Spleen (tissue), 11 donors: ENCODE results near the gene GAREM1. TPM values are rescaled to one million over a fixed set of nuclear protein-coding genes. Genes with fewer than 3 reads are reported as not detected.

ENCODE experiments used
- DNase-seq: peaks from one replicate; pipeline ENCODE4 v3.0.0-alpha.2; 2020
- H3K27ac ChIP-seq, 8 donors: fragments of 200-600 bp; sonication (generic) in 7 of 8; 1 replicate in 4 of 8; 2 replicates in 4 of 8; pipeline versions ENCODE4 v1.5.0 to v1.8.0; 2016 to 2021; ENCODE audit warnings: inconsistent platforms in 4 of 8, mild to moderate bottlenecking in 4 of 8, moderate library complexity in 1 of 8
- H3K27me3 ChIP-seq, 7 donors: fragments of 200-600 bp; sonication (generic) in 6 of 7; replicated peaks in 1 of 7; 1 replicate in 4 of 7; 2 replicates in 3 of 7; pipeline versions ENCODE4 v1.5.0 to v1.8.0; 2016 to 2021; ENCODE audit warnings: inconsistent platforms in 3 of 7, mild to moderate bottlenecking in 1 of 7
- H3K36me3 ChIP-seq, 6 donors: fragments of 200-600 bp; sonication (generic) in 5 of 6; 1 replicate in 4 of 6; 2 replicates in 2 of 6; pipeline versions ENCODE4 v1.5.0 to v1.8.0; 2016 to 2021; ENCODE audit warnings: inconsistent platforms in 2 of 6
- H3K4me1 ChIP-seq, 6 donors: fragments of 200-600 bp; sonication (generic) in 5 of 6; 1 replicate in 3 of 6; 2 replicates in 3 of 6; pipeline versions ENCODE4 v1.5.0 to v1.8.0; 2016 to 2021; ENCODE audit warnings: inconsistent platforms in 3 of 6
- H3K4me3 ChIP-seq, 8 donors: fragments of 200-600 bp; sonication (generic) in 7 of 8; 1 replicate in 4 of 8; 2 replicates in 4 of 8; pipeline versions ENCODE4 v1.5.0 to v1.8.0; 2016 to 2021; ENCODE audit warnings: inconsistent platforms in 4 of 8, mild to moderate bottlenecking in 4 of 8, moderate library complexity in 2 of 8
- H3K9me3 ChIP-seq, 8 donors: fragments of 200-600 bp; sonication (generic) in 7 of 8; 1 replicate in 4 of 8; 2 replicates in 4 of 8; pipeline versions ENCODE4 v1.5.0 to v1.8.0; 2016 to 2021; ENCODE audit warnings: inconsistent platforms in 4 of 8
- POLR2A ChIP-seq, 3 donors: fragments of 450-650 bp; IDR thresholded peaks; one replicate each; pipeline ENCODE4 v1.5.1; 2017; ENCODE audit warnings: antibody characterized with exemption in 3 of 3, mild to moderate bottlenecking in 1 of 3
- POLR2AphosphoS5 ChIP-seq, 3 donors: sonication (generic); formaldehyde crosslinking; IDR thresholded peaks; one replicate each; pipeline ENCODE4 v1.5.1; 2017; ENCODE audit warnings: antibody characterized with exemption in 3 of 3
- WGBS, 5 donors: extraction: QIAGEN DNeasy Blood & Tissue Kit in 3 of 5; methylation state at CpG; one replicate each; pipeline versions ENCODE4 v1.1.5 to v1.1.7; 2013 to 2018; 5-methylcytosine and 5-hydroxymethylcytosine counted together
- intact Hi-C: fragments of 100-400 bp; cut with DNase I; formaldehyde crosslinking; loops from one replicate; pipeline ENCODE4 v1.15.0; 2023; ENCODE audit warnings: low total_unique reads
- polyA plus RNA-seq, 3 donors: library from polyadenylated mRNA; stranded (reverse); fragments of 200-250 nt; gene quantifications; one replicate each; pipeline ENCODE4 v1.2.1, GENCODE V29; 2013
- total RNA-seq, 7 donors: library from RNA; depleted of rRNA in 3 of 7; stranded (reverse); fragments of >200 nt in 3 of 7; fragmentation: NEBNext Ultra II Directional in 4 of 7; extraction: Animal tissue kit (Norgen Biotek cat#: 25700) in 4 of 7; gene quantifications; one replicate each; pipeline versions ENCODE4 v1.1.0 to v1.2.1, GENCODE V29; 2016 to 2021
- TF ChIP-seq, protein P1 (sequence below), 11 experiments: fragments of 200-600 bp in 7 of 11; fragments of 450-650 bp in 4 of 11; sonication (generic) in 4 of 11; IDR thresholded peaks in 8 of 11; conservative IDR thresholded peaks in 3 of 11; 1 replicate in 7 of 11; 2 replicates in 4 of 11; pipeline versions ENCODE4 v1.4.0 to v1.8.0; 2016 to 2021; ENCODE audit warnings: antibody characterized with exemption in 11 of 11, inconsistent platforms in 4 of 11, mild to moderate bottlenecking in 1 of 11
- donor health status: healthy with polysubstance abuse.
- donor health status: DM: no; HTN: no; CAD: no; lungs with moderate emphysema.
- donor health status: DM: no; HTN: no; CAD: no.
- donor health status: Bipolar disorder and iron deficiency.
- donor health status: healthy.
- donor health status: DM: no; HTN: no; CAD: no.
- donor health status: DM: yes; HTN: yes; CAD: no.

GAREM1 gene
- total and polyA plus RNA-seq, 10 donors = 0.20 to 8.2 (median 3.5) TPM

DNA sequence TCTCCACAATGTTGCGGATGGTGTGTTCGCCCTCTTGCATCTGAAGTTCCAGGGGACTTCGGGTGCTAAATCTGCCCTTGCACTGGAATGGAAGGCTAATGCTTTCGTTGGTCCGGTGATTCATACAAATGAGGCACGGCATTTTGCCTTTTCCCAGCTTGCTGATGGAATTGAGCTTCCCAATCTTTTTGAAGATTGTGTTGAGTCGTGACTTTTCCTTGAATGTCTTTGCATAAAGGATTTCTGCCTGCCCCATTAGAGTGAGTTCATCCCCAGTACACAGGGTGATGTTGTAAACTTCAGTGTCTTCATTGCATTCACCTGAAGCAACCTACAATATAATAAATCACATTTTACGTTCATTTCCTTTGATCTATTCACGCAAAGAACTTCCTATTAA, 182.8 kb downstream of the GAREM1 start:
- H3K9me3 ChIP-seq = peaks cover 0 to 4% (median 0%) of the 10 kb centered on the region in 8 donors
- H3K27me3 ChIP-seq = peaks cover 0 to 32% (median 0%) of the 10 kb centered on the region in 7 donors
- peaks cover 0 to 11% (median 0%) of the 10 kb centered on the region in 6 donors for H3K36me3 ChIP-seq
- intact Hi-C loops = no loop called here
- TF ChIP-seq POLR2AphosphoS5 (IDR thresholded peaks at IDR 0.05) = no peak
- TF ChIP-seq, protein P1, sequence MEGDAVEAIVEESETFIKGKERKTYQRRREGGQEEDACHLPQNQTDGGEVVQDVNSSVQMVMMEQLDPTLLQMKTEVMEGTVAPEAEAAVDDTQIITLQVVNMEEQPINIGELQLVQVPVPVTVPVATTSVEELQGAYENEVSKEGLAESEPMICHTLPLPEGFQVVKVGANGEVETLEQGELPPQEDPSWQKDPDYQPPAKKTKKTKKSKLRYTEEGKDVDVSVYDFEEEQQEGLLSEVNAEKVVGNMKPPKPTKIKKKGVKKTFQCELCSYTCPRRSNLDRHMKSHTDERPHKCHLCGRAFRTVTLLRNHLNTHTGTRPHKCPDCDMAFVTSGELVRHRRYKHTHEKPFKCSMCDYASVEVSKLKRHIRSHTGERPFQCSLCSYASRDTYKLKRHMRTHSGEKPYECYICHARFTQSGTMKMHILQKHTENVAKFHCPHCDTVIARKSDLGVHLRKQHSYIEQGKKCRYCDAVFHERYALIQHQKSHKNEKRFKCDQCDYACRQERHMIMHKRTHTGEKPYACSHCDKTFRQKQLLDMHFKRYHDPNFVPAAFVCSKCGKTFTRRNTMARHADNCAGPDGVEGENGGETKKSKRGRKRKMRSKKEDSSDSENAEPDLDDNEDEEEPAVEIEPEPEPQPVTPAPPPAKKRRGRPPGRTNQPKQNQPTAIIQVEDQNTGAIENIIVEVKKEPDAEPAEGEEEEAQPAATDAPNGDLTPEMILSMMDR (IDR thresholded peaks at IDR 0.05 in 8 of 11, conservative IDR thresholded peaks at IDR 0.05 in 3 of 11) = no peak
- TF ChIP-seq POLR2A (IDR thresholded peaks at IDR 0.05) = no peak
- no peak for DNase-seq
- no peak overlapping the region for H3K27ac ChIP-seq
- no peak overlapping the region for H3K4me3 ChIP-seq
- WGBS, 5 donors = 82 to 91% (median 88%) methylated on average over 9 of the region's 9 CpGs
- no peaks in the 10 kb centered on the region for H3K4me1 ChIP-seq

DNA sequence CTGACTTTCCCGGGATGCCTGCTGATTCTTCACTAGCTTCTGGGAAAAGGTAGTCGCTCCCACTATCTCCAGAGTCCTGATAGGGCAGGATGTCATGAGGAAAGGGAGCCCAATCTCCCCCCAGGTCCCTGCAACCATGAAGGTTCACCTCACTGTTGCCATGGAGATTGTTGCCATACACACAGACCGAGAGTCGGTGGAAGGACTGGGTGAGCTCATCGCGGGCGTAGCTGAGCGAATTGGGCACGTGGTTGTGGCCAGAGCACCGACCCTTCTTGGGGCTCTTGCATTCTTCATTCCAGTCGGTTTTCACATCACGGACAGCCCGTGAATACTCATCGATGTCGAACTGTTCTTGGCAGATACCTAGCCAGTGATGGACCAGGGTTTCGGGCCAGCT, 183.4 kb downstream of the GAREM1 start:
- DNase-seq = no peak
- TF ChIP-seq POLR2AphosphoS5 (IDR thresholded peaks at IDR 0.05) (no peak), POLR2A (IDR thresholded peaks at IDR 0.05) (no peak)
- TF ChIP-seq, protein P1 (IDR thresholded peaks at IDR 0.05 in 8 of 11, conservative IDR thresholded peaks at IDR 0.05 in 3 of 11) = no peak
- WGBS, 5 donors = 88 to 91% (median 89%) methylated on average over 12 to 16 of the region's 16 CpGs
- intact Hi-C loops = no loop called here
- Histone ChIP-seq H3K27me3 (peaks cover 0 to 25% (median 0%) of the 10 kb centered on the region in 7 donors), H3K4me1 (no peaks in the 10 kb centered on the region), H3K36me3 (peaks cover 0 to 11% (median 0%) of the 10 kb centered on the region in 6 donors), H3K9me3 (peaks cover 0 to 4% (median 0%) of the 10 kb centered on the region in 8 donors), H3K4me3 (no peak overlapping the region), H3K27ac (no peak overlapping the region)

DNA sequence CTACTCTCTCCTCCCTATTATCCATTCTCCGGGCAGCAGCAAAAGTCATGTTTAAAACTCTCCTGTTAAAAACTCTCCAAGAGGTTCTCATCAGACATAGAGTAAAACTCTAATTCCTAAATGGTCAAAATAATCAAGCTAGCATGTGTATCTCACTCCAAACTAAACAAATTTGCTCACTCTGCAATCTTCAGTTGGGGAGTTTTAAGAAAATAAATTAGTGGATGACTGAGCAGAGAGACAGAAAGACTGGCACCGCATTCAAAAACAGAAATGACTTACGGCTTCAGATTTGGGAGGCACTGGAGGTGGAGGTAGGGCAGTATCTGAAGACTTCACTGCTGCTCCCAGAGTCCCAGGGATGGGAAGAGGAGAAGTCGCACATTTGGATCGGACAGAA, 183.9 kb downstream of the GAREM1 start:
- Histone ChIP-seq H3K4me3 (no peak overlapping the region), H3K36me3 (peaks cover 0 to 11% (median 0%) of the 10 kb centered on the region in 6 donors), H3K4me1 (no peaks in the 10 kb centered on the region), H3K27me3 (peaks cover 0 to 25% (median 0%) of the 10 kb centered on the region in 7 donors), H3K27ac (no peak overlapping the region), H3K9me3 (peaks cover 0 to 4% (median 0%) of the 10 kb centered on the region in 8 donors)
- intact Hi-C loops = no loop called here
- DNase-seq = no peak
- TF ChIP-seq POLR2AphosphoS5 (IDR thresholded peaks at IDR 0.05) (no peak), POLR2A (IDR thresholded peaks at IDR 0.05) (no peak)
- TF ChIP-seq, protein P1 (IDR thresholded peaks at IDR 0.05 in 8 of 11, conservative IDR thresholded peaks at IDR 0.05 in 3 of 11) = no peak
- WGBS, 5 donors = 89 to 96% (median 92%) methylated on average over 5 of the region's 5 CpGs

DNA sequence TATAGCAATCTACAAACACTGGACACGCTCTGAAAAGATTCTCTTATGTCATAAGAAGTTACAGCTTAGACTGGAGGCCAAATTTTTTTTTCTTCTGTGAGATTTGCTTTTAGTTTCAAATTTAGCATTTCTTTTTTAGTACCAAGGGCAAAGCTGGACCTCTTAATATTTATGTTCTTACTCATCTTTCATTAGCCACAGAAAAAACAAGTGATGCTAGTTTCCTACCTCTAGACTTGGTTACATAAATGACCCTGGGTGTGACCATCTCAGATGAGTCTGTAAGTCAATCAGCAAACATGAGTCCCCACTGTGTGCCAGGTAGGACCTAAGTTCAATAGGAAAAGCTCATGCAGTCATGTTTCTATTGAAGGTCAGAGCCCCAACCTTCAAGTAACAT, 186.4 kb downstream of the GAREM1 start:
- Histone ChIP-seq H3K27me3 (peaks cover 0 to 25% (median 0%) of the 10 kb centered on the region in 7 donors), H3K27ac (no peak overlapping the region), H3K36me3 (peaks cover 0 to 11% (median 0%) of the 10 kb centered on the region in 6 donors), H3K9me3 (no peaks in the 10 kb centered on the region), H3K4me1 (no peaks in the 10 kb centered on the region), H3K4me3 (no peak overlapping the region)
- DNase-seq = no peak
- intact Hi-C loops = no loop called here
- no peak for TF ChIP-seq POLR2AphosphoS5 (IDR thresholded peaks at IDR 0.05)
- TF ChIP-seq, protein P1 (IDR thresholded peaks at IDR 0.05 in 8 of 11, conservative IDR thresholded peaks at IDR 0.05 in 3 of 11) = no peak
- no peak for TF ChIP-seq POLR2A (IDR thresholded peaks at IDR 0.05)
- 63 to 86% (median 78%) methylated on average over 1 of the region's 1 CpG for WGBS, 5 donors
